Urinary bladder (tissue), 4 donors: ENCODE data around the gene ANTXR1. TPM values are rescaled to one million over a fixed set of nuclear protein-coding genes. Genes with fewer than 3 reads are reported as not detected.

Source experiments
- DNase-seq: peaks from one replicate; pipeline ENCODE4 v3.0.0-alpha.2; 2015; ENCODE audit errors: extremely low spot score
- H3K27ac ChIP-seq: one replicate; pipeline ENCODE4 v1.5.1; 2013; ENCODE audit warnings: low read depth, mild to moderate bottlenecking, moderate library complexity
- H3K36me3 ChIP-seq: one replicate; pipeline ENCODE4 v1.6.1; 2013; ENCODE audit warnings: mild to moderate bottlenecking, moderate library complexity; ENCODE audit not compliant: insufficient read depth
- H3K4me1 ChIP-seq: one replicate; pipeline ENCODE4 v1.6.1; 2013; ENCODE audit warnings: mild to moderate bottlenecking, moderate library complexity; ENCODE audit not compliant: insufficient read depth
- H3K4me3 ChIP-seq: one replicate; pipeline ENCODE4 v1.5.1; 2013; ENCODE audit warnings: low read depth, low read length
- WGBS: extraction: QIAGEN DNeasy Blood & Tissue Kit; methylation state at CpG from one replicate; pipeline ENCODE4 v1.1.7; 2013; 5-methylcytosine and 5-hydroxymethylcytosine counted together
- polyA plus RNA-seq: library from polyadenylated mRNA; stranded (reverse); fragments of 200-250 nt; gene quantifications from one replicate; pipeline ENCODE4 v1.2.3, GENCODE V29; 2013
- total RNA-seq: library from RNA; depleted of rRNA; stranded (reverse); fragments of >200 nt; gene quantifications from one replicate; pipeline ENCODE4 v1.2.3, GENCODE V29; 2014
- donor health status: healthy with polysubstance abuse.
- donor health status: healthy.

Gene ANTXR1
- total and polyA plus RNA-seq, 2 donors, result 53.0 to 138 TPM

- H3K4me3 ChIP-seq, result no peak overlapping the region
- no peak overlapping the region for H3K27ac ChIP-seq
- H3K4me1 ChIP-seq, result no peaks in the 10 kb centered on the region
- DNase-seq, result no peak
- H3K36me3 ChIP-seq, result no peaks in the 10 kb centered on the region
Observed at GRCh38 chr2:69162057-69162456, 149.1 kb downstream of the ANTXR1 start.

GRCh38 chr2:69163109-69163508 is 150.1 kb downstream of the ANTXR1 start:
- WGBS, result 22% methylated on average over 6 of the region's 6 CpGs
- Histone ChIP-seq H3K4me1 (no peaks in the 10 kb centered on the region), H3K36me3 (no peaks in the 10 kb centered on the region), H3K4me3 (no peak overlapping the region), H3K27ac (no peak overlapping the region)
- no peak for DNase-seq

GRCh38 chr2:69163556-69163955 is 150.6 kb downstream of the ANTXR1 start:
- Histone ChIP-seq H3K36me3 (no peaks in the 10 kb centered on the region), H3K4me1 (no peaks in the 10 kb centered on the region), H3K4me3 (no peak overlapping the region), H3K27ac (no peak overlapping the region)
- WGBS, result 88% methylated on average over 7 of the region's 7 CpGs
- no peak for DNase-seq

- no peaks in the 10 kb centered on the region for H3K36me3 ChIP-seq
- no peak overlapping the region for H3K27ac ChIP-seq
- no peak for DNase-seq
- WGBS, result 48% methylated on average over 8 of the region's 8 CpGs
- H3K4me3 ChIP-seq, result no peak overlapping the region
- H3K4me1 ChIP-seq, result no peaks in the 10 kb centered on the region
Observed at GRCh38 chr2:69164061-69164778, 151.2 kb downstream of the ANTXR1 start.

- no peaks in the 10 kb centered on the region for H3K4me1 ChIP-seq
- DNase-seq, result no peak
- H3K36me3 ChIP-seq, result no peaks in the 10 kb centered on the region
- WGBS, result 68% methylated on average over 10 of the region's 10 CpGs
- no peak overlapping the region for H3K27ac ChIP-seq
- no peak overlapping the region for H3K4me3 ChIP-seq
Observed at GRCh38 chr2:69165091-69165880, 152.3 kb downstream of the ANTXR1 start.

- Histone ChIP-seq H3K4me1 (no peaks in the 10 kb centered on the region), H3K36me3 (no peaks in the 10 kb centered on the region), H3K4me3 (no peak overlapping the region), H3K27ac (no peak overlapping the region)
- 93% methylated on average over 2 of the region's 2 CpGs for WGBS
- DNase-seq, result no peak
Observed at GRCh38 chr2:69166465-69166811, 153.5 kb downstream of the ANTXR1 start.

GRCh38 chr2:69166812-69167468 is 154.0 kb downstream of the ANTXR1 start:
- no peak for DNase-seq
- Histone ChIP-seq H3K4me3 (no peak overlapping the region), H3K27ac (no peak overlapping the region), H3K36me3 (no peaks in the 10 kb centered on the region), H3K4me1 (no peaks in the 10 kb centered on the region)
- 77% methylated on average over 5 of the region's 5 CpGs for WGBS

- Histone ChIP-seq H3K4me1 (no peaks in the 10 kb centered on the region), H3K36me3 (no peaks in the 10 kb centered on the region), H3K4me3 (no peak overlapping the region), H3K27ac (no peak overlapping the region)
- 60% methylated on average over 4 of the region's 4 CpGs for WGBS
- no peak for DNase-seq
Observed at GRCh38 chr2:69167469-69167822, 154.5 kb downstream of the ANTXR1 start.

- Histone ChIP-seq H3K36me3 (no peaks in the 10 kb centered on the region), H3K4me3 (no peak overlapping the region), H3K27ac (no peak overlapping the region), H3K4me1 (no peaks in the 10 kb centered on the region)
- 76% methylated on average over 3 of the region's 3 CpGs for WGBS
- no peak for DNase-seq
Observed at GRCh38 chr2:69168144-69168813, 155.3 kb downstream of the ANTXR1 start.

- Histone ChIP-seq H3K36me3 (no peaks in the 10 kb centered on the region), H3K27ac (no peak overlapping the region), H3K4me3 (no peak overlapping the region), H3K4me1 (no peaks in the 10 kb centered on the region)
- DNase-seq, result no peak
- 61% methylated on average over 6 of the region's 6 CpGs for WGBS
Observed at GRCh38 chr2:69168950-69169654, 156.1 kb downstream of the ANTXR1 start.

GRCh38 chr2:69169655-69170389 is 156.8 kb downstream of the ANTXR1 start:
- Histone ChIP-seq H3K4me3 (no peak overlapping the region), H3K4me1 (no peaks in the 10 kb centered on the region), H3K36me3 (no peaks in the 10 kb centered on the region), H3K27ac (no peak overlapping the region)
- no peak for DNase-seq
- WGBS, result 81% methylated on average over 11 of the region's 11 CpGs

GRCh38 chr2:69170661-69171060 is 157.7 kb downstream of the ANTXR1 start:
- DNase-seq, result no peak
- Histone ChIP-seq H3K36me3 (no peaks in the 10 kb centered on the region), H3K27ac (no peak overlapping the region), H3K4me3 (no peak overlapping the region), H3K4me1 (no peaks in the 10 kb centered on the region)
- 47% methylated on average over 3 of the region's 3 CpGs for WGBS
